HCT116 (cell line): ENCODE data around the gene RNU1-2. TPM values are rescaled to one million over a fixed set of nuclear protein-coding genes. Genes with fewer than 3 reads are reported as not detected.
A peak's percentile ranks its signal among the peaks of the same experiment; 100 is the strongest.

ENCODE experiments used
- ATAC-seq: fragments of 200-7000 bp; cut with Tn5 transposase; 2 replicates; pipeline ENCODE4 v1.9.1; 2020; ENCODE audit warnings: mild to moderate bottlenecking, moderate library complexity
- BruUV-seq: library from RNA; stranded (reverse); fragments of 400-500 nt; replicated peaks from 2 replicates; lab custom pipeline; 2021; lab: Mats Ljungman, UMichigan
- CTCF ChIA-PET: fragments of 300-600 bp; sonication (Branson Sonifier 250); formaldehyde crosslinking; loops from one replicate; lab custom pipeline; 2021; ENCODE audit warnings: antibody characterized with exemption; lab: Charles Lee
- POLR2A ChIA-PET: fragments of 300-600, 350-600 bp; sonication (Branson Sonifier 250); formaldehyde crosslinking; loops from one replicate; lab custom pipeline; 2021; ENCODE audit warnings: antibody characterized with exemption; lab: Charles Lee
- RAD21 ChIA-PET, 2 experiments: fragments of 300-600 bp; sonication (Branson Sonifier 250); formaldehyde crosslinking; loops; one replicate each; lab custom pipeline; 2023; ENCODE audit warnings: low total read pairs in 2 of 2; ENCODE audit not compliant: uncharacterized antibody in 2 of 2, unreplicated experiment in 2 of 2, low non-redundant PET in 1 of 2; lab: Charles Lee
- DNase-seq: peaks from one replicate; pipeline ENCODE4 v3.0.0-alpha.2; 2010; ENCODE audit warnings: low read depth, low spot score
- H2AFZ ChIP-seq: fragments of 200-600 bp; shearing (Covaris generic), sonication (generic); 2 replicates; pipeline ENCODE4 v1.6.1; 2017; ENCODE audit warnings: low read depth, mixed run types, mixed read lengths, antibody characterized with exemption, low read length; ENCODE audit not compliant: poor library complexity, severe bottlenecking
- H3K27ac ChIP-seq: 2 replicates; pipeline ENCODE4 v1.5.1; 2012; ENCODE audit warnings: low read depth, low read length
- H3K27me3 ChIP-seq: fragments of 200-600 bp; sonication (generic); 2 replicates; pipeline ENCODE4 v1.6.1; 2016; ENCODE audit warnings: mixed run types, low read length, mixed read lengths; ENCODE audit not compliant: insufficient read depth
- H3K36me3 ChIP-seq, 2 experiments: fragments of 200-500 bp in 1 of 2; fragments of 200-600 bp in 1 of 2; sonication (Bioruptor generic) in 1 of 2; sonication (generic) in 1 of 2; 2 replicates each; pipeline versions ENCODE4 v1.5.1 to v1.6.1; 2014 to 2016; ENCODE audit warnings: low read length in 2 of 2, inconsistent platforms in 1 of 2, mixed read lengths in 1 of 2, mixed run types in 1 of 2; ENCODE audit not compliant: insufficient read depth in 2 of 2, control insufficient read depth in 1 of 2
- H3K4me1 ChIP-seq, 2 experiments: fragments of 200-600 bp in 1 of 2; sonication (generic) in 1 of 2; 2 replicates each; pipeline versions ENCODE4 v1.5.1 to v1.6.1; 2012 to 2017; ENCODE audit warnings: low read length in 2 of 2, inconsistent platforms in 1 of 2, mild to moderate bottlenecking in 1 of 2, mixed read lengths in 1 of 2, mixed run types in 1 of 2, moderate library complexity in 1 of 2; ENCODE audit not compliant: insufficient read depth in 2 of 2, control insufficient read depth in 1 of 2
- H3K4me2 ChIP-seq: fragments of 200-600 bp; sonication (generic); 2 replicates; pipeline ENCODE4 v1.6.1; 2017; ENCODE audit warnings: mixed run types, low read length, mixed read lengths
- H3K4me3 ChIP-seq, 2 experiments: fragments of 200-600 bp in 1 of 2; sonication (generic) in 1 of 2; replicated peaks in 1 of 2; 2 replicates each; pipeline ENCODE4 v1.5.1; 2011 to 2016; ENCODE audit warnings: low read length in 2 of 2, control low read depth in 1 of 2, low read depth in 1 of 2, mild to moderate bottlenecking in 1 of 2, mixed read lengths in 1 of 2, mixed run types in 1 of 2
- H3K79me2 ChIP-seq: fragments of 200-600 bp; sonication (generic); 2 replicates; pipeline ENCODE4 v1.6.1; 2017; ENCODE audit warnings: mild to moderate bottlenecking, mixed run types, low read length, moderate library complexity, mixed read lengths; ENCODE audit not compliant: insufficient read depth
- H3K9ac ChIP-seq: fragments of 200-600 bp; sonication (generic); 2 replicates; pipeline ENCODE4 v1.6.1; 2016; ENCODE audit warnings: low read length, mixed read lengths
- H3K9me2 ChIP-seq: fragments of 200-600 bp; sonication (generic), shearing (Covaris generic); 2 replicates; pipeline ENCODE4 v1.6.1; 2017; ENCODE audit warnings: mixed run types, mild to moderate bottlenecking, moderate library complexity; ENCODE audit not compliant: insufficient read depth
- H3K9me3 ChIP-seq, 2 experiments: fragments of 200-500 bp in 1 of 2; fragments of 200-600 bp in 1 of 2; sonication (Bioruptor generic) in 1 of 2; sonication (generic) in 1 of 2; 2 replicates each; pipeline ENCODE4 v1.6.1; 2014 to 2017; ENCODE audit warnings: low read length in 2 of 2, mixed read lengths in 2 of 2, inconsistent platforms in 1 of 2, low read depth in 1 of 2, mild to moderate bottlenecking in 1 of 2, mixed run types in 1 of 2, moderate library complexity in 1 of 2; ENCODE audit not compliant: control insufficient read depth in 1 of 2, insufficient read depth in 1 of 2
- H4K20me1 ChIP-seq: fragments of 200-600 bp; sonication (generic), shearing (Covaris generic); 2 replicates; pipeline ENCODE4 v1.6.1; 2017; ENCODE audit warnings: mixed run types, mild to moderate bottlenecking, moderate library complexity; ENCODE audit not compliant: insufficient read depth
- CBX3 ChIP-seq: IDR thresholded peaks from 2 replicates; pipeline ENCODE4 v1.6.1; 2012; ENCODE audit warnings: low read depth
- CEBPB ChIP-seq: IDR thresholded peaks from 2 replicates; pipeline ENCODE4 v1.6.1; 2012; ENCODE audit warnings: low read depth
- EGR1 ChIP-seq: IDR thresholded peaks from 2 replicates; pipeline ENCODE4 v1.6.1; 2012; ENCODE audit warnings: low read depth
- ELF1 ChIP-seq: IDR thresholded peaks from 2 replicates; pipeline ENCODE4 v1.6.1; 2012; ENCODE audit warnings: low read depth, borderline replicate concordance
- EZH2 ChIP-seq: fragments of 200-600 bp; sonication (generic); IDR thresholded peaks from 2 replicates; pipeline ENCODE4 v1.6.1; 2017; ENCODE audit warnings: antibody characterized with exemption, mixed run types
- EZH2phosphoT487 ChIP-seq: fragments of 200-600 bp; IDR thresholded peaks from 2 replicates; pipeline ENCODE4 v1.6.1; 2018; ENCODE audit warnings: antibody characterized with exemption, borderline replicate concordance
- JUND ChIP-seq: IDR thresholded peaks from 2 replicates; pipeline ENCODE4 v1.6.1; 2012
- POLR2A ChIP-seq: IDR thresholded peaks from 2 replicates; pipeline ENCODE4 v1.7.0; 2011; ENCODE audit warnings: borderline replicate concordance; ENCODE audit not compliant: insufficient read depth, insufficient read length; ENCODE audit errors: extremely low read depth
- POLR2AphosphoS5 ChIP-seq: IDR thresholded peaks from 2 replicates; pipeline ENCODE4 v1.6.1; 2011; ENCODE audit warnings: mild to moderate bottlenecking, low read depth, low read length, moderate library complexity
- RAD21 ChIP-seq: IDR thresholded peaks from 2 replicates; pipeline ENCODE4 v1.6.1; 2012; ENCODE audit warnings: low read depth, mild to moderate bottlenecking
- SIN3A ChIP-seq: IDR thresholded peaks from 2 replicates; pipeline ENCODE4 v1.6.1; 2012; ENCODE audit warnings: low read depth
- SP1 ChIP-seq: IDR thresholded peaks from 2 replicates; pipeline ENCODE4 v1.6.1; 2012; ENCODE audit warnings: low read depth
- SRF ChIP-seq: IDR thresholded peaks from 2 replicates; pipeline ENCODE4 v1.6.1; 2012; ENCODE audit warnings: low read depth
- TCF7L2 ChIP-seq: IDR thresholded peaks from 2 replicates; pipeline ENCODE4 v1.7.0; 2011; ENCODE audit warnings: borderline replicate concordance, inconsistent platforms; ENCODE audit not compliant: insufficient read depth, insufficient read length; ENCODE audit errors: extremely low read depth
- YY1 ChIP-seq: IDR thresholded peaks from 2 replicates; pipeline ENCODE4 v1.6.1; 2011; ENCODE audit warnings: low read length, low read depth, moderate library complexity, mild to moderate bottlenecking; ENCODE audit not compliant: insufficient replicate concordance; ENCODE audit errors: extremely low read depth
- ZNF274 ChIP-seq: fragments of 200-500 bp; sonication (Bioruptor generic); IDR thresholded peaks from 2 replicates; pipeline ENCODE4 v1.6.1; 2014; ENCODE audit warnings: mild to moderate bottlenecking, low read depth, low read length, inconsistent platforms
- intact Hi-C: fragments of 100-400 bp; cut with micrococcal nuclease; formaldehyde crosslinking; loops from 2 replicates; pipeline ENCODE4 v1.10.0; 2022
- total RNA-seq: library from RNA; stranded (reverse); gene quantifications from one replicate; pipeline ENCODE4 v1.2.1, GENCODE V29; 2021; ENCODE audit not compliant: unreplicated experiment
- TF ChIP-seq, protein P1 (sequence below), 3 experiments: fragments of 200-600 bp in 1 of 3; sonication (generic) in 1 of 3; IDR thresholded peaks in 2 of 3; conservative IDR thresholded peaks in 1 of 3; 2 replicates each; pipeline ENCODE4 v1.5.1; 2012 to 2017; ENCODE audit warnings: low read depth in 2 of 3, low read length in 2 of 3, antibody characterized with exemption in 1 of 3, borderline replicate concordance in 1 of 3, control low read depth in 1 of 3, mild to moderate bottlenecking in 1 of 3, mixed read lengths in 1 of 3, mixed run types in 1 of 3, moderate library complexity in 1 of 3; ENCODE audit not compliant: insufficient read depth in 1 of 3
- TF ChIP-seq, protein P2 (sequence below): IDR thresholded peaks from 2 replicates; pipeline ENCODE4 v1.6.1; 2012
- TF ChIP-seq, protein P3 (sequence below): IDR thresholded peaks from 2 replicates; pipeline ENCODE4 v1.6.1; 2012

RNU1-2 gene
- total RNA-seq, 1 experiment from 2014 or later = 1,685 TPM

DNA sequence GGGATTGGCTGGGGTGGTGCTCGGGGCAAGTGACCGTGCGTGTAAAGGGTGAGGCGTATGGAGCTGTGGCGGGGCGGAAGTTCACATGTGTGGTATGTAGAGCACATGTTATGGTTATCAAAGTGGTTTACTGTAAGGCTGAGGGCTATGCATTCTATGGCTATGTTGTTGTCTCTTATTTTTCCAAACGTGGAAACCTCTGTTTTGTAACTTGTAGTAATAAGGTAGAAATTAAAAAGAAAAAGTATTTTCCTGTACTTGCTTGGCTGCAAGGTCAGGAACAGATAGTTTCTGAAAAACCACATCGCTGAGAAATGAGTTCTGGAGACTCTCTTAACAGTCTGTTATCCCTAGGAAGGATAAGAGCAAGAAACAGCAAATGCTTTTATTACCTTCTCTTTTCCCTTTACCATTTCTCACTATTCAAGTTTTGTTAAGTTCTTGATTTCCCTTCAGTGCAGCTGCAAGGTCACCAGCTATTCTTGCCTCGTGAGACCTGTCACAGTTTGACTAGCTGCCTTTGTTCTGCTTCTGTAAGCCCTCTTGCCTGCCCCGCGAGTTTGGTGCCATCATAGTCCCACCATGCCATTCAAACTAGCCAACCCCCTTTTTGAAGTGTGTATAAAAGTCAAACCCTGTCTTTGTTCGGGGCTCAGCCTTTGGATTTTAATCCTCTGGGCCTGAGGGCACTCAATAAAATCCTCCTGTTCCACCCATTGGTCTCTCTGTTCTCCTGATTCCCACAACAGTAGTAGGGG is 9.5 kb downstream of the RNU1-2 start (continued):
- TF ChIP-seq, protein P1, sequence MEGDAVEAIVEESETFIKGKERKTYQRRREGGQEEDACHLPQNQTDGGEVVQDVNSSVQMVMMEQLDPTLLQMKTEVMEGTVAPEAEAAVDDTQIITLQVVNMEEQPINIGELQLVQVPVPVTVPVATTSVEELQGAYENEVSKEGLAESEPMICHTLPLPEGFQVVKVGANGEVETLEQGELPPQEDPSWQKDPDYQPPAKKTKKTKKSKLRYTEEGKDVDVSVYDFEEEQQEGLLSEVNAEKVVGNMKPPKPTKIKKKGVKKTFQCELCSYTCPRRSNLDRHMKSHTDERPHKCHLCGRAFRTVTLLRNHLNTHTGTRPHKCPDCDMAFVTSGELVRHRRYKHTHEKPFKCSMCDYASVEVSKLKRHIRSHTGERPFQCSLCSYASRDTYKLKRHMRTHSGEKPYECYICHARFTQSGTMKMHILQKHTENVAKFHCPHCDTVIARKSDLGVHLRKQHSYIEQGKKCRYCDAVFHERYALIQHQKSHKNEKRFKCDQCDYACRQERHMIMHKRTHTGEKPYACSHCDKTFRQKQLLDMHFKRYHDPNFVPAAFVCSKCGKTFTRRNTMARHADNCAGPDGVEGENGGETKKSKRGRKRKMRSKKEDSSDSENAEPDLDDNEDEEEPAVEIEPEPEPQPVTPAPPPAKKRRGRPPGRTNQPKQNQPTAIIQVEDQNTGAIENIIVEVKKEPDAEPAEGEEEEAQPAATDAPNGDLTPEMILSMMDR (IDR thresholded peaks at IDR 0.05 in 2 of 3, conservative IDR thresholded peaks at IDR 0.05 in 1 of 3; ENCODE audit: borderline replicate concordance in 1 of 3, insufficient read depth in 1 of 3, low read depth in 2 of 3, low read length in 2 of 3) = no peak
- TF ChIP-seq SIN3A (no peak), RAD21 (no peak)
- TF ChIP-seq, all 23 proteins: peak for 4

DNA sequence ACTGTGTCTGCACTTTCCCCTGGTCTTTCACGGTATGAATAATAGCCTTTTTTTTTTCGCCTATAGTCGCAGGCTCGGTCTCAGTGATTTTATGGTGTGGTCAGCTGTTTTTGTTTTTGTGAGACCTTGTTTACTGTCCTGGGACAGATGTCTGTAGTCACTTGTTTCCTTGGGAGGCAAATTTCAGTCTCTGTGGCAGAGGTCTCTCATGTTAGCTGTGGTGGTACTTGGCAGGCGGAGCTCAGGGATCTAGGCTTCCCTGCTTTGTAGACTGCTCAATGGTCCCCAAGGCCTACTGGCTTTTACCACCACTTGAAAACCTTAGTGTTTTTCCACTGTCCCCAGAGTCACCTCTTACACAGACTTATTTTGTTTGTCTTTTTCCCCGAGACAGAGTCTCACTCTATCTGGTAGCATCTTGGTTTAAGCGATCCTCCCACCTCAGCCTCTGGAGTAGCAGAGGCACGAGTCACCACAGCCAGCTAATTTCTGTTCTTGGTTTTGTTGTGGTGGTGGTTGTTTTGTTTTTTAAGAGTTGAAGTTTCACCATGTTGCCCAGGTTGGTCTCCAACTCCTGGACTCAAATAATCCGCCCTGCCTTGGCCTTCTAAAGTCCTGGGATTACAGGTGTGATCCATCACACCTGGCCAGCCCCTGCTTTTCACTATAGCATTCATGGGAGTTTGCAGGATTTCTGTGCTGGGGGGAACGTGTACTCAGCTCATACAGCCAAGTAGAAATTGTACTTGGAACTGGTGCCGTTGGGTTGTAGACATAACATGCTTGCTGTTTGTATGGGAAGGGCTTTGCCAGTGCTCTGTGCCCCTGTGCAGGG is 10.3 kb downstream of the RNU1-2 start:
- peak overlapping the region; percentile 89 for H3K27ac ChIP-seq
- TF ChIP-seq POLR2AphosphoS5 (no peak), CBX3 (no peak), TCF7L2 (no peak), JUND (no peak), YY1 (no peak), RAD21 (no peak), POLR2A (no peak), ELF1 (no peak), ZNF274 (no peak), EZH2 (no peak), SRF (no peak), EZH2phosphoT487 (no peak), EGR1 (no peak), SP1 (no peak), CEBPB (no peak), SIN3A (no peak)
- TF ChIP-seq, protein P2, sequence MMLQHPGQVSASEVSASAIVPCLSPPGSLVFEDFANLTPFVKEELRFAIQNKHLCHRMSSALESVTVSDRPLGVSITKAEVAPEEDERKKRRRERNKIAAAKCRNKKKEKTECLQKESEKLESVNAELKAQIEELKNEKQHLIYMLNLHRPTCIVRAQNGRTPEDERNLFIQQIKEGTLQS = no peak
- TF ChIP-seq, protein P3, sequence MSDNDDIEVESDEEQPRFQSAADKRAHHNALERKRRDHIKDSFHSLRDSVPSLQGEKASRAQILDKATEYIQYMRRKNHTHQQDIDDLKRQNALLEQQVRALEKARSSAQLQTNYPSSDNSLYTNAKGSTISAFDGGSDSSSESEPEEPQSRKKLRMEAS = no peak
- TF ChIP-seq, protein P1 (IDR thresholded peaks at IDR 0.05 in 2 of 3, conservative IDR thresholded peaks at IDR 0.05 in 1 of 3; ENCODE audit: borderline replicate concordance in 1 of 3, insufficient read depth in 1 of 3, low read depth in 2 of 3, low read length in 2 of 3) = no peak

More for the DNA sequence above, 10.3 kb downstream of the RNU1-2 start:
- Histone ChIP-seq H3K9ac (peak overlapping the region; percentile 74), H3K9me3 (no peaks in the 10 kb centered on the region), H3K4me1 (peaks cover 20 to 52% of the 10 kb centered on the region in 2 experiments), H2AFZ (no peak overlapping the region), H3K36me3 (no peaks in the 10 kb centered on the region), H3K79me2 (no peaks in the 10 kb centered on the region), H3K4me3 (no peak overlapping the region), H3K9me2 (no peaks in the 10 kb centered on the region), H3K4me2 (peak overlapping the region; percentile 87), H4K20me1 (no peaks in the 10 kb centered on the region), H3K27me3 (no peaks in the 10 kb centered on the region)
- ChIA-PET RAD21 (no interaction called here), POLR2A (interaction anchor here (1.0 to 3.8 kb wide), 16 partner anchors 9 to 395 kb away, joined by 3 to 41 read pairs (median 5); partner anchors contain the start of genes RNU1-1 and RNU1-2), CTCF (interaction anchor here (1.3 to 2.0 kb wide), 2 partner anchors 139 to 285 kb away, joined by 3 to 6 read pairs; no protein-coding TSS in a partner anchor)
- intact Hi-C loops = loop anchor here (1.0 kb wide), 1 partner anchor 10 kb away; no protein-coding TSS in a partner anchor
- no peak for ATAC-seq
- no TSS peak for BruUV-seq
- no peak for DNase-seq
